Measurements from ENCODE around the gene OTOGL.

OTOGL gene

GRCh38 chr12:80178846-80179245, 79.5 kb downstream of the OTOGL start:
- no peak for TF ChIP-seq CTCF (IDR thresholded peaks at IDR 0.05; ENCODE audit: insufficient read depth, low read length, poor library complexity, severe bottlenecking)
- H3K36me3 ChIP-seq (ENCODE audit: control insufficient read depth, insufficient read depth, low read length), result no peaks in the 10 kb centered on the region
- DNase-seq (ENCODE audit: extremely low read depth, insufficient read length), result peak; percentile 57
- H3K4me3 ChIP-seq (replicated peaks; ENCODE audit: low read depth, low read length), result no peak overlapping the region
- no peaks in the 10 kb centered on the region for H3K27me3 ChIP-seq (replicated peaks; ENCODE audit: control insufficient read depth, insufficient read depth, low read length)

- TF ChIP-seq CTCF (IDR thresholded peaks at IDR 0.05; ENCODE audit: insufficient read depth, low read length, poor library complexity, severe bottlenecking), result no peak
- no peak overlapping the region for H3K4me3 ChIP-seq (replicated peaks; ENCODE audit: low read depth, low read length)
- H3K27me3 ChIP-seq (replicated peaks; ENCODE audit: control insufficient read depth, insufficient read depth, low read length), result no peaks in the 10 kb centered on the region
- no peak for DNase-seq (ENCODE audit: extremely low read depth, insufficient read length)
- no peaks in the 10 kb centered on the region for H3K36me3 ChIP-seq (ENCODE audit: control insufficient read depth, insufficient read depth, low read length)
Observed at GRCh38 chr12:80183939-80184338, 84.6 kb downstream of the OTOGL start.

GRCh38 chr12:80184926-80185325, 85.6 kb downstream of the OTOGL start:
- H3K27me3 ChIP-seq (replicated peaks; ENCODE audit: control insufficient read depth, insufficient read depth, low read length), result no peaks in the 10 kb centered on the region
- DNase-seq (ENCODE audit: extremely low read depth, insufficient read length), result no peak
- H3K36me3 ChIP-seq (ENCODE audit: control insufficient read depth, insufficient read depth, low read length), result no peaks in the 10 kb centered on the region
- no peak for TF ChIP-seq CTCF (IDR thresholded peaks at IDR 0.05; ENCODE audit: insufficient read depth, low read length, poor library complexity, severe bottlenecking)
- no peak overlapping the region for H3K4me3 ChIP-seq (replicated peaks; ENCODE audit: low read depth, low read length)

- Histone ChIP-seq H3K27me3 (replicated peaks; ENCODE audit: control insufficient read depth, insufficient read depth, low read length) (no peaks in the 10 kb centered on the region), H3K36me3 (ENCODE audit: control insufficient read depth, insufficient read depth, low read length) (no peaks in the 10 kb centered on the region), H3K4me3 (replicated peaks; ENCODE audit: low read depth, low read length) (no peak overlapping the region)
- TF ChIP-seq CTCF (IDR thresholded peaks at IDR 0.05; ENCODE audit: insufficient read depth, low read length, poor library complexity, severe bottlenecking), result peak; percentile 66
- no peak for DNase-seq (ENCODE audit: extremely low read depth, insufficient read length)
Observed at GRCh38 chr12:80186727-80187217, 87.4 kb downstream of the OTOGL start.

GRCh38 chr12:80187660-80188090, 88.3 kb downstream of the OTOGL start:
- Histone ChIP-seq H3K27me3 (replicated peaks; ENCODE audit: control insufficient read depth, insufficient read depth, low read length) (no peaks in the 10 kb centered on the region), H3K36me3 (ENCODE audit: control insufficient read depth, insufficient read depth, low read length) (no peaks in the 10 kb centered on the region), H3K4me3 (replicated peaks; ENCODE audit: low read depth, low read length) (no peak overlapping the region)
- no peak for TF ChIP-seq CTCF (IDR thresholded peaks at IDR 0.05; ENCODE audit: insufficient read depth, low read length, poor library complexity, severe bottlenecking)
- DNase-seq (ENCODE audit: extremely low read depth, insufficient read length), result no peak

- DNase-seq (ENCODE audit: extremely low read depth, insufficient read length), result no peak
Observed at GRCh38 chr12:80188576-80188975, 89.2 kb downstream of the OTOGL start.

More at GRCh38 chr12:80188576-80188975, 89.2 kb downstream of the OTOGL start:
- Histone ChIP-seq H3K4me3 (replicated peaks; ENCODE audit: low read depth, low read length) (no peak overlapping the region), H3K27me3 (replicated peaks; ENCODE audit: control insufficient read depth, insufficient read depth, low read length) (no peaks in the 10 kb centered on the region), H3K36me3 (ENCODE audit: control insufficient read depth, insufficient read depth, low read length) (no peaks in the 10 kb centered on the region)
- no peak for TF ChIP-seq CTCF (IDR thresholded peaks at IDR 0.05; ENCODE audit: insufficient read depth, low read length, poor library complexity, severe bottlenecking)

Measured in GM06990 (cell line).